Measurements from ENCODE around the gene MYO9B. TPM values are rescaled to one million over a fixed set of nuclear protein-coding genes. Genes with fewer than 3 reads are reported as not detected.

MYO9B gene
- polyA plus RNA-seq, 5 donors: 43.6 to 64.8 (median 55.6) TPM

Other genes starting within 250 kb of the MYO9B start
- 10 to 100 TPM; 51.2 to 83.5 (median 72.8) TPM for gene SIN3B, start 246.4 kb upstream of the MYO9B start, polyA plus RNA-seq (ENCODE audit: insufficient read depth in 1 of 5, insufficient read length in 5 of 5, low replicate concordance in 1 of 5)
- gene F2RL3, start 186.8 kb upstream of the MYO9B start, polyA plus RNA-seq (ENCODE audit: insufficient read depth in 1 of 5, insufficient read length in 5 of 5, low replicate concordance in 1 of 5): 1 to 10 TPM in 4 of 5 donors, under 1 TPM in 1; 0.61 to 1.5 (median 1.3) TPM
- 10 to 100 TPM; 52.7 to 89.9 (median 62.8) TPM for gene CPAMD8, start 49.0 kb upstream of the MYO9B start, polyA plus RNA-seq (ENCODE audit: insufficient read depth in 1 of 5, insufficient read length in 5 of 5, low replicate concordance in 1 of 5)
- 10 to 100 TPM; 11.1 to 16.7 (median 13.4) TPM for gene HAUS8, start 325 bp upstream of the MYO9B start, polyA plus RNA-seq (ENCODE audit: insufficient read depth in 1 of 5, insufficient read length in 5 of 5, low replicate concordance in 1 of 5)
- gene USE1, start 139.6 kb downstream of the MYO9B start, polyA plus RNA-seq (ENCODE audit: insufficient read depth in 1 of 5, insufficient read length in 5 of 5, low replicate concordance in 1 of 5): 10 to 100 TPM; 28.0 to 44.7 (median 33.5) TPM
- gene OCEL1, start 150.4 kb downstream of the MYO9B start, polyA plus RNA-seq (ENCODE audit: insufficient read depth in 1 of 5, insufficient read length in 5 of 5, low replicate concordance in 1 of 5): 10 to 100 TPM; 10.7 to 22.8 (median 12.0) TPM
- 10 to 100 TPM; 19.8 to 46.6 (median 24.9) TPM for gene NR2F6, start 170.1 kb downstream of the MYO9B start, polyA plus RNA-seq (ENCODE audit: insufficient read depth in 1 of 5, insufficient read length in 5 of 5, low replicate concordance in 1 of 5)
- 10 to 100 TPM in 3 of 5 donors, 1 to 10 TPM in 2; 9.2 to 12.0 (median 10.3) TPM for gene USHBP1, start 189.0 kb downstream of the MYO9B start, polyA plus RNA-seq (ENCODE audit: insufficient read depth in 1 of 5, insufficient read length in 5 of 5, low replicate concordance in 1 of 5)
- gene BABAM1, start 191.7 kb downstream of the MYO9B start, polyA plus RNA-seq (ENCODE audit: insufficient read depth in 1 of 5, insufficient read length in 5 of 5, low replicate concordance in 1 of 5): 100 to 1,000 TPM; 103 to 116 (median 106) TPM
- gene ANKLE1, start 206.1 kb downstream of the MYO9B start, polyA plus RNA-seq (ENCODE audit: insufficient read depth in 1 of 5, insufficient read length in 5 of 5, low replicate concordance in 1 of 5): 1 to 10 TPM; 1.3 to 2.2 (median 1.8) TPM
- gene ABHD8, start 227.6 kb downstream of the MYO9B start, polyA plus RNA-seq (ENCODE audit: insufficient read depth in 1 of 5, insufficient read length in 5 of 5, low replicate concordance in 1 of 5): 10 to 100 TPM in 3 of 5 donors, 1 to 10 TPM in 2; 5.9 to 15.2 (median 10.4) TPM
- gene MRPL34, start 230.1 kb downstream of the MYO9B start, polyA plus RNA-seq (ENCODE audit: insufficient read depth in 1 of 5, insufficient read length in 5 of 5, low replicate concordance in 1 of 5): 10 to 100 TPM; 31.0 to 52.5 (median 36.6) TPM
- 10 to 100 TPM; 27.5 to 40.6 (median 30.2) TPM for gene DDA1, start 233.8 kb downstream of the MYO9B start, polyA plus RNA-seq (ENCODE audit: insufficient read depth in 1 of 5, insufficient read length in 5 of 5, low replicate concordance in 1 of 5)

Measured in right lung (tissue), 5 donors.